GM12878 (cell line): ENCODE results near the gene MDC1. TPM values are rescaled to one million over a fixed set of nuclear protein-coding genes. Genes with fewer than 3 reads are reported as not detected.

Source experiments
- ATAC-seq: fragments of 200-7000 bp; cut with Tn5 transposase; 3 replicates; pipeline ENCODE4 v1.9.1; 2020; ENCODE audit warnings: mild to moderate bottlenecking, moderate library complexity
- BruUV-seq: library from RNA; stranded (reverse); fragments of 400-500 nt; replicated peaks from 2 replicates; lab custom pipeline; 2021; lab: Mats Ljungman, UMichigan
- CTCF ChIA-PET: fragments of 300-600 bp; sonication (Branson Sonifier 250); formaldehyde crosslinking; extraction: SDS; loops from one replicate; lab custom pipeline; 2021; ENCODE audit warnings: inconsistent platforms; lab: Yijun Ruan, JAX
- POLR2A ChIA-PET: fragments of 350-600 bp; formaldehyde crosslinking; extraction: SDS; loops from one replicate; lab custom pipeline; 2021; ENCODE audit warnings: inconsistent platforms; lab: Charles Lee
- RAD21 ChIA-PET: fragments of 300-600 bp; sonication (Branson Sonifier 250); formaldehyde crosslinking; loops from one replicate; lab custom pipeline; 2023; ENCODE audit warnings: antibody characterized with exemption; ENCODE audit not compliant: unreplicated experiment; lab: Charles Lee
- SMC1A ChIA-PET: fragments of 300-600 bp; sonication (Branson Sonifier 250); formaldehyde crosslinking; loops from one replicate; lab custom pipeline; 2023; ENCODE audit not compliant: unreplicated experiment, uncharacterized antibody; lab: Charles Lee
- DNase-seq: peaks from one replicate; pipeline ENCODE4 v3.0.0-alpha.2; 2011; ENCODE audit warnings: low read depth, low spot score
- FAIRE-seq: peaks from 3 replicates; lab custom pipeline; 2011; peaks lifted over from hg19 to GRCh38; lab: Jason Lieb, UNC
- H2AFZ ChIP-seq: 2 replicates; pipeline ENCODE4 v1.6.0; 2011; ENCODE audit warnings: low read depth, low read length, control low read depth; ENCODE audit not compliant: control insufficient read depth
- H3K27ac ChIP-seq: 2 replicates; pipeline ENCODE4 v1.5.1; 2011; ENCODE audit warnings: control low read depth; ENCODE audit not compliant: control insufficient read depth, insufficient read depth
- H3K27me3 ChIP-seq, 2 experiments: replicated peaks in 1 of 2; 2 replicates each; pipeline versions ENCODE4 v1.6.0 to v1.6.1; 2011; ENCODE audit warnings: low read length in 1 of 2; ENCODE audit not compliant: control insufficient read depth in 2 of 2, insufficient read depth in 2 of 2
- H3K36me3 ChIP-seq, 2 experiments: 2 replicates each; pipeline ENCODE4 v1.5.1; 2011; ENCODE audit warnings: low read length in 1 of 2; ENCODE audit not compliant: control insufficient read depth in 2 of 2, insufficient read depth in 2 of 2
- H3K4me1 ChIP-seq: 2 replicates; pipeline ENCODE4 v1.6.1; 2011; ENCODE audit warnings: mild to moderate bottlenecking, low read length, moderate library complexity, mixed read lengths; ENCODE audit not compliant: control insufficient read depth, insufficient read depth
- H3K4me2 ChIP-seq: 2 replicates; pipeline ENCODE4 v1.6.0; 2011; ENCODE audit warnings: control low read depth; ENCODE audit not compliant: control insufficient read depth, insufficient read depth
- H3K4me3 ChIP-seq: fragments of 200-600 bp; sonication (generic); 2 replicates; pipeline ENCODE4 v1.5.1; 2016
- H3K79me2 ChIP-seq: 2 replicates; pipeline ENCODE4 v1.6.0; 2011; ENCODE audit warnings: low read length; ENCODE audit not compliant: control insufficient read depth, insufficient read depth
- H3K9ac ChIP-seq: 2 replicates; pipeline ENCODE4 v1.8.0; 2011; ENCODE audit warnings: low read length, control low read depth, mixed read lengths; ENCODE audit not compliant: control insufficient read depth, insufficient read depth
- H3K9me3 ChIP-seq: replicated peaks from 3 replicates; pipeline ENCODE4 v1.5.1; 2011; ENCODE audit warnings: mild to moderate bottlenecking, low read length; ENCODE audit not compliant: control insufficient read depth, insufficient read depth
- H4K20me1 ChIP-seq: 2 replicates; pipeline ENCODE4 v1.6.0; 2011; ENCODE audit not compliant: control insufficient read depth, insufficient read depth
- BCL3 ChIP-seq: IDR thresholded peaks from 2 replicates; pipeline ENCODE4 v1.6.1; 2011; ENCODE audit warnings: borderline replicate concordance, low read depth, mild to moderate bottlenecking, moderate library complexity, low read length; ENCODE audit not compliant: insufficient read depth, poor library complexity, severe bottlenecking
- CBX5 ChIP-seq: sonication (generic); IDR thresholded peaks from 2 replicates; pipeline ENCODE4 v1.6.1; 2016; ENCODE audit warnings: low read depth, moderate library complexity, mild to moderate bottlenecking, inconsistent platforms
- PML ChIP-seq: IDR thresholded peaks from 2 replicates; pipeline ENCODE4 v1.6.1; 2012; ENCODE audit warnings: low read length, inconsistent platforms
- RFX5 ChIP-seq: IDR thresholded peaks from 2 replicates; pipeline ENCODE4 v1.6.1; 2011; ENCODE audit warnings: low read depth, low read length, improper control_type of control experiment
- SMAD1 ChIP-seq: fragments of 450-650 bp; IDR thresholded peaks from 2 replicates; pipeline ENCODE4 v1.6.1; 2018; ENCODE audit warnings: mild to moderate bottlenecking, low read depth; ENCODE audit not compliant: partially characterized antibody
- ZNF207 ChIP-seq: fragments of 450-650 bp; IDR thresholded peaks from 2 replicates; pipeline ENCODE4 v1.6.1; 2014; ENCODE audit warnings: antibody characterized with exemption, mild to moderate bottlenecking, borderline replicate concordance
- ZNF24 ChIP-seq: fragments of 450-650 bp; IDR thresholded peaks from 2 replicates; pipeline ENCODE4 v1.6.1; 2017; ENCODE audit warnings: antibody characterized with exemption, mild to moderate bottlenecking
- in situ Hi-C: fragments of 300-500 bp; cut with MboI; formaldehyde crosslinking; loops from 9 replicates; pipeline ENCODE4 v1.14.3; 2018; ENCODE audit warnings: mixed read lengths
- intact Hi-C: fragments of 100-400 bp; cut with micrococcal nuclease; formaldehyde crosslinking; loops from one replicate; pipeline ENCODE4 v1.14.2; 2022; ENCODE audit not compliant: unreplicated experiment
- polyA plus RNA-seq, 11 experiments: library from polyadenylated mRNA; depleted of rRNA in 4 of 11; unstranded in 6 of 11; stranded (reverse) in 5 of 11; fragments of >200 nt; fragmentation: Nextera tagmentation in 4 of 11; fragmentation: Illumina TruSeq in 1 of 11; extraction: Ambion mirVana in 4 of 11; extraction: Trizol in 1 of 11; gene quantifications; 1 replicate in 1 of 11; 2 replicates in 10 of 11; pipeline versions ENCODE4 v1.2.1 to v1.2.3, GENCODE V29; 2011 to 2016; ENCODE audit warnings: inconsistent platforms in 2 of 11, missing spikeins in 2 of 11, low read depth in 1 of 11
- total RNA-seq, 4 experiments: library from RNA; depleted of rRNA in 3 of 4; stranded (reverse); fragments of >200 nt in 3 of 4; fragmentation: Illumina TruSeq in 1 of 4; extraction: Trizol in 1 of 4; gene quantifications; 2 replicates each; pipeline versions ENCODE4 v1.2.1 to v1.2.3, GENCODE V29; 2013 to 2021

MDC1 gene
- total and polyA plus RNA-seq, 10 of the 15 experiments (the other 5 are each of a cell fraction or from before 2014, with no cell fraction given) = 5.1 to 62.5 (median 22.4) TPM

DNA sequence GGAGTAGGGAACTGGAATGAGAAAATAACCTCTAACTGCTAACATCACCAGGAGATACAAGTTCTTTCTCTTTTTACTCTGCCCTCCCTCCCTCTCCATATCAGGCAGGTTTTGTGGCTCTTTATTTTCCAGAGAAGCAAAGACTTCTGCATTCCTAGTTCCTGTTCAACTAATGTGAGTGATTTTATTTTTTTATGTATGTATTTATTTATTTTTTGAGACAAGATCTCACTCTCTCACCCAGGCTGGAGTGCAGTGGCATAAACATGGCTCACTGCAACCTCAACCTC lies 33.2 kb upstream of the MDC1 start:
- Histone ChIP-seq H4K20me1 (no peaks in the 10 kb centered on the region), H3K9me3 (no peaks in the 10 kb centered on the region), H3K4me2 (no peak overlapping the region), H2AFZ (no peak overlapping the region), H3K27me3 (no peaks in the 10 kb centered on the region), H3K36me3 (no peaks in the 10 kb centered on the region), H3K79me2 (no peaks in the 10 kb centered on the region), H3K9ac (no peak overlapping the region), H3K4me1 (no peaks in the 10 kb centered on the region), H3K4me3 (no peak overlapping the region), H3K27ac (no peak overlapping the region)
- TF ChIP-seq CBX5 = no peak
- no peak for TF ChIP-seq BCL3
- no peak for TF ChIP-seq ZNF207
- no peak for TF ChIP-seq SMAD1
- TF ChIP-seq PML = no peak
- no peak for TF ChIP-seq RFX5
- no peak for TF ChIP-seq ZNF24
- DNase-seq (no peak), FAIRE-seq (no peak), ATAC-seq (no peak)
- BruUV-seq = no TSS peak
- RAD21 ChIA-PET = no interaction called here
- CTCF ChIA-PET = interaction anchor here (1.4 kb wide), 1 partner anchor 13 kb away, joined by 5 read pairs; no protein-coding TSS in a partner anchor
- in situ Hi-C loops = no loop called here
- SMC1A ChIA-PET = interaction anchor here (1.4 kb wide), 1 partner anchor 9 kb away, joined by 5 read pairs; no protein-coding TSS in a partner anchor
- intact Hi-C loops = no loop called here
- POLR2A ChIA-PET = interaction anchor here (0.6 kb wide), 1 partner anchor 1869 kb away, joined by 3 read pairs; no protein-coding TSS in a partner anchor
